ENCODE measurements around the gene CEP97. TPM values are rescaled to one million over a fixed set of nuclear protein-coding genes. Genes with fewer than 3 reads are reported as not detected.

CEP97 gene
- total RNA-seq, 2 experiments from 2014 or later = 15.9 to 18.7 TPM

DNA sequence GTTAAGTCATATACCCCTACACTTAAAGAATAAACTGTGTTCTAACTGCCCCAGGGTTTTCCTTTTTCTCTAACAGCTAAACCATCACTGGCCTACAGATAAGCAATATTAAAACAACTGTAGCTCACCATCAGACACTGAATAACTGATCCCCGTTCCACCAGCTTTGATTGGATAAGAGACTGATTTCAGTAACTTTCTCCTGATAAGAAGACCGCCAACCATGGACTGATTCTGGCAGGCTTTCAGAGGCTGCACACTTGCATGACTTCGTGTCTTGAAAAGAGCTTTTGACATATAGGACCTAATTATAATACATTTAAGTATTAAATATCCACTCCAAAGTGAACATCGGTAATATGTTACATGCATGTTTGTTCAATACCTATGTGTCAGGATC is 15.3 kb upstream of the CEP97 start:
- no peak for ATAC-seq
- intact Hi-C loops (cut with micrococcal nuclease) = no loop called here

DNA sequence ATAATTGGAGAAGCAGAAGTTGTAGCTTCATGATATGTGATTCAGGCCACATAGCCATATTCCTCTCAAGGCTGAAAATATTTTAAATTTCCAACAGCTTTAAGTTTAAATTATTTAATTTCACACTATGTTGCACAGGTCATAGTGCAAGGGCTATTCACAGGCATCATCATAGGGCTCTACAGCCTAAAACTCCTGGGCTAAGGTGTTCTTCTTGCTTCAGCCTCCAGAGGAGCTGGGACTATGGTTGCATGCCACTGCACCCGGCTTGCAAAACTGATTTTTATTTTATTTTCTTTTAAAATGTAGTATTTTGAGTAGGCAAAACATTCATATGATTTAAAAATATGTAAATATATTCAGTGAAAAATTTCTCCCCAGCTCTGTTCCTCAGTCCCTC is 6.0 kb upstream of the CEP97 start:
- no peak overlapping the region for H3K27ac Mint-ChIP-seq
- H3K36me3 Mint-ChIP-seq (ENCODE audit: low read depth) = no peaks in the 10 kb centered on the region
- H3K4me3 Mint-ChIP-seq = no peak overlapping the region
- DNase-seq = no peak
- peaks cover 29% of the 10 kb centered on the region for H3K4me1 Mint-ChIP-seq (ENCODE audit: low read depth)
- H3K9me3 Mint-ChIP-seq = no peaks in the 10 kb centered on the region
- ChIA-PET POLR2A (interaction anchor here (0.5 kb wide), 1 partner anchor 1592 kb away, joined by 3 read pairs; no protein-coding TSS in a partner anchor), CTCF (interaction anchor here (1.0 to 1.7 kb wide), 4 partner anchors 22 to 113 kb away, joined by 3 to 4 read pairs (median 4); no protein-coding TSS in a partner anchor)
- ATAC-seq = no peak
- intact Hi-C loops (cut with micrococcal nuclease) = no loop called here
- H3K27me3 Mint-ChIP-seq = no peaks in the 10 kb centered on the region
- TF ChIP-seq CTCF (IDR thresholded peaks at IDR 0.05) = no peak

More for the DNA sequence above, 15.3 kb upstream of the CEP97 start:
- H3K9me3 Mint-ChIP-seq = no peaks in the 10 kb centered on the region
- no peak overlapping the region for H3K27ac Mint-ChIP-seq
- no peak for DNase-seq
- CTCF ChIA-PET = interaction anchor here (0.8 to 1.1 kb wide), 3 partner anchors 12 to 31 kb away, joined by 3 to 4 read pairs (median 3); partner anchors contain the start of gene CEP97
- no peaks in the 10 kb centered on the region for H3K4me1 Mint-ChIP-seq (ENCODE audit: low read depth)
- no peak for TF ChIP-seq CTCF (IDR thresholded peaks at IDR 0.05)
- no peak overlapping the region for H3K4me3 Mint-ChIP-seq
- no peaks in the 10 kb centered on the region for H3K36me3 Mint-ChIP-seq (ENCODE audit: low read depth)
- H3K27me3 Mint-ChIP-seq = no peaks in the 10 kb centered on the region
- POLR2A ChIA-PET = no interaction called here

- no peaks in the 10 kb centered on the region for H3K9me3 Mint-ChIP-seq
- POLR2A ChIA-PET = no interaction called here
- peaks cover 32% of the 10 kb centered on the region for H3K4me1 Mint-ChIP-seq (ENCODE audit: low read depth)
- H3K4me3 Mint-ChIP-seq = no peak overlapping the region
- peak overlapping the region; percentile 57 for H3K27ac Mint-ChIP-seq
- CTCF ChIA-PET = interaction anchor here (0.9 kb wide), 1 partner anchor 505 kb away, joined by 4 read pairs; no protein-coding TSS in a partner anchor
- intact Hi-C loops (cut with micrococcal nuclease) = loop anchor here (5.0 kb wide), 1 partner anchor 32 kb away; the partner anchor contains the start of gene RPL24
- no peak for ATAC-seq
- TF ChIP-seq CTCF (IDR thresholded peaks at IDR 0.05) = no peak
- DNase-seq = no peak
- H3K36me3 Mint-ChIP-seq (ENCODE audit: low read depth) = no peaks in the 10 kb centered on the region
- no peaks in the 10 kb centered on the region for H3K27me3 Mint-ChIP-seq
Measured at GRCh38 chr3:101719604-101720185, 4.7 kb upstream of the CEP97 start.

GRCh38 chr3:101720851-101721840 is 3.3 kb upstream of the CEP97 start:
- ATAC-seq (peak; percentile 12), DNase-seq (peak; percentile 51)
- Mint-ChIP-seq H3K27ac (peak overlapping the region; percentile 94), H3K4me1 (ENCODE audit: low read depth) (peaks cover 32% of the 10 kb centered on the region), H3K4me3 (peak overlapping the region; percentile 49), H3K36me3 (ENCODE audit: low read depth) (no peaks in the 10 kb centered on the region), H3K27me3 (no peaks in the 10 kb centered on the region), H3K9me3 (no peaks in the 10 kb centered on the region)
- TF ChIP-seq CTCF (IDR thresholded peaks at IDR 0.05) = no peak
- CTCF ChIA-PET = interaction anchor here (0.8 to 1.6 kb wide), 7 partner anchors 12 to 82 kb away, joined by 3 to 6 read pairs (median 3); partner anchors contain the start of gene RPL24
- POLR2A ChIA-PET = interaction anchor here (0.8 to 0.9 kb wide), 2 partner anchors 36 to 49 kb away, joined by 4 to 7 read pairs; no protein-coding TSS in a partner anchor
- intact Hi-C loops (cut with micrococcal nuclease) = loop anchor here (5.0 kb wide), 1 partner anchor 34 kb away; the partner anchor contains the start of gene RPL24

All from activated CD8-positive, alpha-beta T cell treated with anti-CD3 and anti-CD28 coated beads for 36 hours (primary cell).